IMR-90 (cell line): ENCODE data around the gene CD84.

Experiments used
- CEBPB ChIP-seq: IDR thresholded peaks from 2 replicates; pipeline ENCODE4 v1.6.1; 2012; ENCODE audit warnings: low read depth, low read length, improper control_type of control experiment
- CTCF ChIP-seq: conservative IDR thresholded peaks from 2 replicates; pipeline ENCODE4 v1.5.1; 2012; ENCODE audit warnings: mild to moderate bottlenecking, low read depth, low read length, improper control_type of control experiment
- ELK1 ChIP-seq: fragments of 150-350 bp; IDR thresholded peaks from 2 replicates; pipeline ENCODE4 v1.6.1; 2016; ENCODE audit warnings: low read depth, mild to moderate bottlenecking, low read length, moderate library complexity, borderline replicate concordance
- FOS ChIP-seq: fragments of 150-350 bp; IDR thresholded peaks from 2 replicates; pipeline ENCODE4 v1.6.1; 2016; ENCODE audit warnings: low read depth, low read length
- MAZ ChIP-seq: IDR thresholded peaks from 2 replicates; pipeline ENCODE4 v1.6.1; 2012; ENCODE audit warnings: low read depth, mild to moderate bottlenecking, low read length, improper control_type of control experiment, moderate library complexity, borderline replicate concordance
- MXI1 ChIP-seq: IDR thresholded peaks from 2 replicates; pipeline ENCODE4 v1.6.1; 2012; ENCODE audit warnings: low read depth, mild to moderate bottlenecking, low read length, moderate library complexity, borderline replicate concordance
- POLR2A ChIP-seq: IDR thresholded peaks from 2 replicates; pipeline ENCODE4 v1.6.1; 2012; ENCODE audit warnings: mild to moderate bottlenecking, low read depth, low read length
- RAD21 ChIP-seq: IDR thresholded peaks from 2 replicates; pipeline ENCODE4 v1.6.1; 2012; ENCODE audit warnings: low read length, improper control_type of control experiment
- RCOR1 ChIP-seq: IDR thresholded peaks from 2 replicates; pipeline ENCODE4 v1.6.1; 2012; ENCODE audit warnings: mild to moderate bottlenecking, low read length, improper control_type of control experiment; ENCODE audit not compliant: insufficient replicate concordance
- SMC3 ChIP-seq: fragments of 150-350 bp; IDR thresholded peaks from 2 replicates; pipeline ENCODE4 v1.6.1; 2016; ENCODE audit warnings: low read depth, mild to moderate bottlenecking, antibody characterized with exemption, low read length, moderate library complexity
- USF2 ChIP-seq: fragments of 150-350 bp; IDR thresholded peaks from 2 replicates; pipeline ENCODE4 v1.6.1; 2017; ENCODE audit warnings: mild to moderate bottlenecking, antibody characterized with exemption, low read length, low read depth

GRCh38 chr1:160558660-160559380 lies 20.5 kb downstream of the CD84 start:
- TF ChIP-seq CTCF: no peak
- TF ChIP-seq USF2: no peak
- no peak for TF ChIP-seq POLR2A
- TF ChIP-seq RCOR1: no peak
- no peak for TF ChIP-seq MXI1
- no peak for TF ChIP-seq CEBPB
- TF ChIP-seq ELK1: no peak
- TF ChIP-seq MAZ: no peak
- no peak for TF ChIP-seq RAD21
- no peak for TF ChIP-seq SMC3
- no peak for TF ChIP-seq FOS
